A673 (cell line): ENCODE results near the gene PAX5.
"Not testable (repeated sequence)": the region's sequence is repeated elsewhere in the genome, so short reads cannot be mapped to it uniquely, and the experiment has no call there.

Source experiments
- EZH2 ChIP-seq: fragments of 200-600 bp; sonication (generic); IDR thresholded peaks from 2 replicates; pipeline ENCODE4 v1.6.1; 2017; ENCODE audit warnings: borderline replicate concordance, low read depth, mild to moderate bottlenecking, mixed read lengths, antibody characterized with exemption, low read length; ENCODE audit not compliant: poor library complexity, severe bottlenecking
- TF ChIP-seq, protein P1 (sequence below): fragments of 300-800, 200-600 bp; sonication (generic); conservative IDR thresholded peaks from 2 replicates; pipeline ENCODE4 v1.5.1; 2017; ENCODE audit warnings: low read depth, mild to moderate bottlenecking, antibody characterized with exemption, low read length, moderate library complexity, mixed read lengths

DNA sequence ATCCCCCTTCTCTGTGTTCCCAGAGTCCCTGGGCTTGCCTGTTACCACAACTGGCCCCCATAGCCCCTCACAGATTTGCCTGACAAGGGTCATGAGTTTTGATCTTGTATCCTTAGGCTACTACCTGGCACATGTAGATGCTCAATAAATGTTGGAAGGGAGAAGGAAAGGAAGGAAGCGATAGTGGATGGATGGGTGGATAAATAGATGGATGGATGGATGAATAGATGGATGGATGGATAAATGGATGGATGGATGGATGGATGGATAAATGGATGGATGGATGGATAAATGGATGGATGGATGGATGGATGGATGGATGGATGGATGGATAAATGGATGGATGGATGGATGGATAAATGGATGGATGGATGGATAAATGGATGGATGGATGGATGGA lies 164.5 kb downstream of the PAX5 start:
- TF ChIP-seq, protein P1, sequence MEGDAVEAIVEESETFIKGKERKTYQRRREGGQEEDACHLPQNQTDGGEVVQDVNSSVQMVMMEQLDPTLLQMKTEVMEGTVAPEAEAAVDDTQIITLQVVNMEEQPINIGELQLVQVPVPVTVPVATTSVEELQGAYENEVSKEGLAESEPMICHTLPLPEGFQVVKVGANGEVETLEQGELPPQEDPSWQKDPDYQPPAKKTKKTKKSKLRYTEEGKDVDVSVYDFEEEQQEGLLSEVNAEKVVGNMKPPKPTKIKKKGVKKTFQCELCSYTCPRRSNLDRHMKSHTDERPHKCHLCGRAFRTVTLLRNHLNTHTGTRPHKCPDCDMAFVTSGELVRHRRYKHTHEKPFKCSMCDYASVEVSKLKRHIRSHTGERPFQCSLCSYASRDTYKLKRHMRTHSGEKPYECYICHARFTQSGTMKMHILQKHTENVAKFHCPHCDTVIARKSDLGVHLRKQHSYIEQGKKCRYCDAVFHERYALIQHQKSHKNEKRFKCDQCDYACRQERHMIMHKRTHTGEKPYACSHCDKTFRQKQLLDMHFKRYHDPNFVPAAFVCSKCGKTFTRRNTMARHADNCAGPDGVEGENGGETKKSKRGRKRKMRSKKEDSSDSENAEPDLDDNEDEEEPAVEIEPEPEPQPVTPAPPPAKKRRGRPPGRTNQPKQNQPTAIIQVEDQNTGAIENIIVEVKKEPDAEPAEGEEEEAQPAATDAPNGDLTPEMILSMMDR: not testable (repeated sequence)
- TF ChIP-seq EZH2: not testable (repeated sequence)
